ENCODE results near the gene ALOX5AP.

DNA sequence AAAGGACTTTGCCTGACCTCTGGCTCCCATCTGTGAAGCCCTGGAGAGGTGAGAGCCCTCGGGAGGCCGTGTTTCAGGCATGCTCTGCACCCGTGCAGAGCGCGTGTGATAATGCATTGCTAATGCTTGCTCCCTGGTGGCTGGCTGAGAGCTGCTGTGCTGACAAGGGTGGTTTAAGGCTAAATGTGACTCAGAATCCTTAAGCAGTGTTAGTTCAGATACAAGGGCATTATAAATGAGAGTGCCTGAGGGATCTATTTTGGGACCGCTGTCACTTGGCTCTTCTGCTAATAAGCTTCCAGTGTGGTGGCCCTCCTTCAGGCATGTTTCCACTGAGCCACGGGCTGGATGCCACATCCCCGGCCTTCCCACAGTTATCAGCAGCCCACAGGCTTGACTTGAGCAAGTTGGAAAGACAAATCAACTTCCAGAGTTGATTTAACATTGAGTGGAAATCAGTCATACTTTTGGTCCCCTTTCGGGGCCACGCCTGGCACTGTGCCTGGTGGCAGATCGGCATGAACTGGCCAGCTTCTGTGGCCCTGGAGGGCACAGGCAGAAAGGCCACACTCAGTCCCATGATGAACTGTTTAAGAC, 17.0 kb downstream of the ALOX5AP start:
- TF ChIP-seq GATA2 (IDR thresholded peaks at IDR 0.05; ENCODE audit: low read depth, low read length) = no peak
- TF ChIP-seq GATA3 (IDR thresholded peaks at IDR 0.05; ENCODE audit: low read depth, low read length) = no peak

Data from SH-SY5Y (cell line).